HEK293 (cell line): ENCODE data around the gene CDH22.

ENCODE experiments used
- GLI4 ChIP-seq: fragments of 450-650 bp; formaldehyde crosslinking; IDR thresholded peaks from 2 replicates; pipeline ENCODE4 v1.5.1; 2016; ENCODE audit warnings: missing biosample characterization, missing genetic modification characterization
- GLIS2 ChIP-seq: fragments of 450-650 bp; formaldehyde crosslinking; IDR thresholded peaks from 2 replicates; pipeline ENCODE4 v1.5.1; 2016; ENCODE audit warnings: missing biosample characterization, missing genetic modification characterization
- KLF10 ChIP-seq: fragments of 450-650 bp; IDR thresholded peaks from 2 replicates; pipeline ENCODE4 v1.5.1; 2018; ENCODE audit warnings: missing biosample characterization, mild to moderate bottlenecking, missing genetic modification characterization
- KLF9 ChIP-seq: fragments of 450-650 bp; formaldehyde crosslinking; IDR thresholded peaks from 2 replicates; pipeline ENCODE4 v1.5.1; 2016; ENCODE audit warnings: missing biosample characterization, missing genetic modification characterization, low read depth
- MYNN ChIP-seq: fragments of 450-650 bp; formaldehyde crosslinking; IDR thresholded peaks from 2 replicates; pipeline ENCODE4 v1.5.1; 2016; ENCODE audit warnings: missing biosample characterization, missing genetic modification characterization, borderline replicate concordance
- MZF1 ChIP-seq: fragments of 450-650 bp; formaldehyde crosslinking; IDR thresholded peaks from 2 replicates; pipeline ENCODE4 v1.5.1; 2017; ENCODE audit warnings: missing biosample characterization, missing genetic modification characterization, borderline replicate concordance
- SP2 ChIP-seq: fragments of 450-650 bp; formaldehyde crosslinking; IDR thresholded peaks from 2 replicates; pipeline ENCODE4 v1.5.1; 2016; ENCODE audit warnings: missing biosample characterization, missing genetic modification characterization
- TRIM28 ChIP-seq: IDR thresholded peaks from 2 replicates; pipeline ENCODE4 v1.6.1; 2011; ENCODE audit warnings: low read length, control low read depth, borderline replicate concordance
- ZNF19 ChIP-seq: fragments of 450-650 bp; formaldehyde crosslinking; IDR thresholded peaks from 2 replicates; pipeline ENCODE4; 2016; ENCODE audit warnings: missing biosample characterization, missing genetic modification characterization, low read depth
- ZNF214 ChIP-seq: fragments of 450-650 bp; formaldehyde crosslinking; IDR thresholded peaks from 2 replicates; pipeline ENCODE4 v1.5.1; 2017; ENCODE audit warnings: missing biosample characterization, mild to moderate bottlenecking, missing genetic modification characterization, borderline replicate concordance
- ZNF350 ChIP-seq: fragments of 450-650 bp; formaldehyde crosslinking; IDR thresholded peaks from 2 replicates; pipeline ENCODE4 v1.5.0; 2017; ENCODE audit warnings: missing biosample characterization, mild to moderate bottlenecking, missing genetic modification characterization
- ZNF514 ChIP-seq: fragments of 450-650 bp; formaldehyde crosslinking; IDR thresholded peaks from 2 replicates; pipeline ENCODE4 v1.5.1; 2016; ENCODE audit warnings: missing biosample characterization, missing genetic modification characterization
- ZNF596 ChIP-seq: fragments of 450-650 bp; IDR thresholded peaks from 2 replicates; pipeline ENCODE4 v1.5.0; 2018; ENCODE audit warnings: missing biosample characterization, mild to moderate bottlenecking, missing genetic modification characterization, moderate library complexity
- ZNF600 ChIP-seq: fragments of 450-650 bp; formaldehyde crosslinking; IDR thresholded peaks from 2 replicates; pipeline ENCODE4 v1.5.1; 2016; ENCODE audit warnings: missing biosample characterization, missing genetic modification characterization
- ZNF670 ChIP-seq: fragments of 450-650 bp; formaldehyde crosslinking; IDR thresholded peaks from 2 replicates; pipeline ENCODE4 v1.5.1; 2016; ENCODE audit warnings: missing biosample characterization, missing genetic modification characterization, low read depth
- ZNF701 ChIP-seq: fragments of 450-650 bp; formaldehyde crosslinking; IDR thresholded peaks from 2 replicates; pipeline ENCODE4 v1.5.1; 2016; ENCODE audit warnings: missing biosample characterization, missing genetic modification characterization
- ZNF837 ChIP-seq: fragments of 450-650 bp; formaldehyde crosslinking; IDR thresholded peaks from 2 replicates; pipeline ENCODE4 v1.5.1; 2016; ENCODE audit warnings: missing biosample characterization, missing genetic modification characterization
- ZSCAN16 ChIP-seq: fragments of 450-650 bp; formaldehyde crosslinking; IDR thresholded peaks from 2 replicates; pipeline ENCODE4 v1.5.1; 2016; ENCODE audit warnings: missing biosample characterization, missing genetic modification characterization
- ZSCAN30 ChIP-seq: fragments of 450-650 bp; IDR thresholded peaks from 2 replicates; pipeline ENCODE4 v1.5.1; 2018; ENCODE audit warnings: missing biosample characterization, mild to moderate bottlenecking, missing genetic modification characterization, moderate library complexity
- TF ChIP-seq, protein P1 (sequence below): fragments of 450-650 bp; formaldehyde crosslinking; IDR thresholded peaks from 2 replicates; pipeline ENCODE4 v1.5.1; 2017; ENCODE audit warnings: missing biosample characterization, mild to moderate bottlenecking, missing genetic modification characterization, moderate library complexity
- TF ChIP-seq, protein P2 (sequence below): fragments of 450-650 bp; formaldehyde crosslinking; conservative IDR thresholded peaks from 2 replicates; pipeline ENCODE4 v1.5.1; 2016; ENCODE audit warnings: low read depth, missing biosample characterization, missing genetic modification characterization
- TF ChIP-seq, protein P3 (sequence below): fragments of 450-650 bp; formaldehyde crosslinking; IDR thresholded peaks from 2 replicates; pipeline ENCODE4 v1.5.1; 2016; ENCODE audit warnings: missing biosample characterization, missing genetic modification characterization
- TF ChIP-seq, protein P4 (sequence below): fragments of 450-650 bp; formaldehyde crosslinking; IDR thresholded peaks from 2 replicates; pipeline ENCODE4 v1.5.1; 2016; ENCODE audit warnings: missing biosample characterization, missing genetic modification characterization
- TF ChIP-seq, protein P5 (sequence below): fragments of 450-650 bp; formaldehyde crosslinking; IDR thresholded peaks from 2 replicates; pipeline ENCODE4 v1.5.1; 2016; ENCODE audit warnings: missing biosample characterization, missing genetic modification characterization
- TF ChIP-seq, protein P6 (sequence below): fragments of 450-650 bp; IDR thresholded peaks from 2 replicates; pipeline ENCODE4 v1.5.1; 2018; ENCODE audit warnings: missing biosample characterization, missing genetic modification characterization
- TF ChIP-seq, protein P7 (sequence below): sonication (generic); formaldehyde crosslinking; IDR thresholded peaks from 2 replicates; pipeline ENCODE4 v1.8.1; 2022; ENCODE audit warnings: mild to moderate bottlenecking, moderate library complexity, missing genetic modification reagents

CDH22 gene

DNA sequence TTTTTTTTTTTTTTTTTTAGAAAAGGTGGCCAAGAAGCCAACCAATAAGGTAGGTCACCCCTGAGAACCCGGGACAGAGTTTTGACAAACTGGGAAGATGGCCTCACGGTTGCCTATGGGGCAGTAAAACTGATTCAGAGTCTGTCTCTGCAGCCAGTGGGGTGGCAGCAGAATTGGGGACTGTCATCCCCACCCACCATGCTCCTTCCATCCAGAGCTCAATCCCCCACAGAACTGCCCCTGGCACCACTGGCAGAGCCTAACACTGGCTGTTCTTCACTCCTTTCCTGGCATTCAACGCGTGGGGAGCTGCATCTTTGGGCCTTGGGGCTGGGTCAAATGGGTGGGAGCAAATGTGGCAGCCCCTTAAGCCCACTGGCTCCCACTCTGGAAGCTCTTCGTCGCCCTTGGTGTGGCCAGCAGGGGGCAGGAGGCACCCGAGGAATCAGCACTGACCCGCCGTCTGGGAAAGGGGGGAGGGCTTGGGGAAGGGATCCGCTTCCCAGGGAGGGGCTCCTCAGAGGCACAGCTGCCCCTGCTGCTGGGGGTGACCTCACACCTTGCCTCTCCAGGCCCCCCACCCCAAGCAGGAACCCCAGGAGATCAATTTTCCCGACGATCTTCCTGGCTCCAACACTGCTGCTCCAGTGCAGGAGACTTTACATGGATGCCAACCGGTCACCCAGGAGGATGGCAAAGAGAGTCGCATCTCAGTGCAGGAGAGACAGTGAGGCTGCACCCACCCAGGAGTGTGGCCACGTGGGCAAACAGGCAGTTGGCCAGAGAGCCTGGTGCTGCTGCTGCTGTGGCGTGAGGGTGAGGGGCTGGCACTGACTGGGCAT is 179.8 kb downstream of the CDH22 start (continued):
- no peak for TF ChIP-seq MZF1 (tag by site-specific recombination)
- TF ChIP-seq KLF9 (tag by site-specific recombination), result no peak
- no peak for TF ChIP-seq ZNF600 (tag by site-specific recombination)
- TF ChIP-seq ZNF19 (tag by site-specific recombination), result no peak
- no peak for TF ChIP-seq MYNN
- TF ChIP-seq ZSCAN16 (tag by site-specific recombination), result no peak
- TF ChIP-seq GLI4 (tag by site-specific recombination), result no peak
- TF ChIP-seq ZNF670 (tag by site-specific recombination), result no peak
- no peak for TF ChIP-seq ZNF837
- TF ChIP-seq, protein P1, sequence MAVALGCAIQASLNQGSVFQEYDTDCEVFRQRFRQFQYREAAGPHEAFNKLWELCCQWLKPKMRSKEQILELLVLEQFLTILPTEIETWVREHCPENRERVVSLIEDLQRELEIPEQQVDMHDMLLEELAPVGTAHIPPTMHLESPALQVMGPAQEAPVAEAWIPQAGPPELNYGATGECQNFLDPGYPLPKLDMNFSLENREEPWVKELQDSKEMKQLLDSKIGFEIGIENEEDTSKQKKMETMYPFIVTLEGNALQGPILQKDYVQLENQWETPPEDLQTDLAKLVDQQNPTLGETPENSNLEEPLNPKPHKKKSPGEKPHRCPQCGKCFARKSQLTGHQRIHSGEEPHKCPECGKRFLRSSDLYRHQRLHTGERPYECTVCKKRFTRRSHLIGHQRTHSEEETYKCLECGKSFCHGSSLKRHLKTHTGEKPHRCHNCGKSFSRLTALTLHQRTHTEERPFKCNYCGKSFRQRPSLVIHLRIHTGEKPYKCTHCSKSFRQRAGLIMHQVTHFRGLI (tag by site-specific recombination), result no peak
- TF ChIP-seq ZNF701 (tag by site-specific recombination), result no peak
- TF ChIP-seq TRIM28, result no peak
- TF ChIP-seq, protein P2, sequence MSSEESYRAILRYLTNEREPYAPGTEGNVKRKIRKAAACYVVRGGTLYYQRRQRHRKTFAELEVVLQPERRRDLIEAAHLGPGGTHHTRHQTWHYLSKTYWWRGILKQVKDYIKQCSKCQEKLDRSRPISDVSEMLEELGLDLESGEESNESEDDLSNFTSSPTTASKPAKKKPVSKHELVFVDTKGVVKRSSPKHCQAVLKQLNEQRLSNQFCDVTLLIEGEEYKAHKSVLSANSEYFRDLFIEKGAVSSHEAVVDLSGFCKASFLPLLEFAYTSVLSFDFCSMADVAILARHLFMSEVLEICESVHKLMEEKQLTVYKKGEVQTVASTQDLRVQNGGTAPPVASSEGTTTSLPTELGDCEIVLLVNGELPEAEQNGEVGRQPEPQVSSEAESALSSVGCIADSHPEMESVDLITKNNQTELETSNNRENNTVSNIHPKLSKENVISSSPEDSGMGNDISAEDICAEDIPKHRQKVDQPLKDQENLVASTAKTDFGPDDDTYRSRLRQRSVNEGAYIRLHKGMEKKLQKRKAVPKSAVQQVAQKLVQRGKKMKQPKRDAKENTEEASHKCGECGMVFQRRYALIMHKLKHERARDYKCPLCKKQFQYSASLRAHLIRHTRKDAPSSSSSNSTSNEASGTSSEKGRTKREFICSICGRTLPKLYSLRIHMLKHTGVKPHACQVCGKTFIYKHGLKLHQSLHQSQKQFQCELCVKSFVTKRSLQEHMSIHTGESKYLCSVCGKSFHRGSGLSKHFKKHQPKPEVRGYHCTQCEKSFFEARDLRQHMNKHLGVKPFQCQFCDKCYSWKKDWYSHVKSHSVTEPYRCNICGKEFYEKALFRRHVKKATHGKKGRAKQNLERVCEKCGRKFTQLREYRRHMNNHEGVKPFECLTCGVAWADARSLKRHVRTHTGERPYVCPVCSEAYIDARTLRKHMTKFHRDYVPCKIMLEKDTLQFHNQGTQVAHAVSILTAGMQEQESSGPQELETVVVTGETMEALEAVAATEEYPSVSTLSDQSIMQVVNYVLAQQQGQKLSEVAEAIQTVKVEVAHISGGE (tag by site-specific recombination), result no peak
- TF ChIP-seq GLIS2, result peak; percentile 42; the same call in 1 of the 2 replicates
- TF ChIP-seq, protein P3, sequence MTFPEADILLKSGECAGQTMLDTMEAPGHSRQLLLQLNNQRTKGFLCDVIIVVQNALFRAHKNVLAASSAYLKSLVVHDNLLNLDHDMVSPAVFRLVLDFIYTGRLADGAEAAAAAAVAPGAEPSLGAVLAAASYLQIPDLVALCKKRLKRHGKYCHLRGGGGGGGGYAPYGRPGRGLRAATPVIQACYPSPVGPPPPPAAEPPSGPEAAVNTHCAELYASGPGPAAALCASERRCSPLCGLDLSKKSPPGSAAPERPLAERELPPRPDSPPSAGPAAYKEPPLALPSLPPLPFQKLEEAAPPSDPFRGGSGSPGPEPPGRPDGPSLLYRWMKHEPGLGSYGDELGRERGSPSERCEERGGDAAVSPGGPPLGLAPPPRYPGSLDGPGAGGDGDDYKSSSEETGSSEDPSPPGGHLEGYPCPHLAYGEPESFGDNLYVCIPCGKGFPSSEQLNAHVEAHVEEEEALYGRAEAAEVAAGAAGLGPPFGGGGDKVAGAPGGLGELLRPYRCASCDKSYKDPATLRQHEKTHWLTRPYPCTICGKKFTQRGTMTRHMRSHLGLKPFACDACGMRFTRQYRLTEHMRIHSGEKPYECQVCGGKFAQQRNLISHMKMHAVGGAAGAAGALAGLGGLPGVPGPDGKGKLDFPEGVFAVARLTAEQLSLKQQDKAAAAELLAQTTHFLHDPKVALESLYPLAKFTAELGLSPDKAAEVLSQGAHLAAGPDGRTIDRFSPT, result peak; percentile 43; the same call in 1 of the 2 replicates
- no peak for TF ChIP-seq ZNF596 (tag by site-specific recombination)
- TF ChIP-seq, protein P4, sequence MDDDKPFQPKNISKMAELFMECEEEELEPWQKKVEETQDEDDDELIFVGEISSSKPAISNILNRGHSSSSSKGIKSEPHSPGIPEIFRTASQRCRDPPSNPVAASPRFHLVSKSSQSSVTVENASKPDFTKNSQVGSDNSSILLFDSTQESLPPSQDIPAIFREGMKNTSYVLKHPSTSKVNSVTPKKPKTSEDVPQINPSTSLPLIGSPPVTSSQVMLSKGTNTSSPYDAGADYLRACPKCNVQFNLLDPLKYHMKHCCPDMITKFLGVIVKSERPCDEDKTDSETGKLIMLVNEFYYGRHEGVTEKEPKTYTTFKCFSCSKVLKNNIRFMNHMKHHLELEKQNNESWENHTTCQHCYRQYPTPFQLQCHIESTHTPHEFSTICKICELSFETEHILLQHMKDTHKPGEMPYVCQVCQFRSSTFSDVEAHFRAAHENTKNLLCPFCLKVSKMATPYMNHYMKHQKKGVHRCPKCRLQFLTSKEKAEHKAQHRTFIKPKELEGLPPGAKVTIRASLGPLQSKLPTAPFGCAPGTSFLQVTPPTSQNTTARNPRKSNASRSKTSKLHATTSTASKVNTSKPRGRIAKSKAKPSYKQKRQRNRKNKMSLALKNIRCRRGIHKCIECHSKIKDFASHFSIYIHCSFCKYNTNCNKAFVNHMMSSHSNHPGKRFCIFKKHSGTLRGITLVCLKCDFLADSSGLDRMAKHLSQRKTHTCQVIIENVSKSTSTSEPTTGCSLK, result no peak
- TF ChIP-seq KLF10, result no peak
- TF ChIP-seq, protein P5, sequence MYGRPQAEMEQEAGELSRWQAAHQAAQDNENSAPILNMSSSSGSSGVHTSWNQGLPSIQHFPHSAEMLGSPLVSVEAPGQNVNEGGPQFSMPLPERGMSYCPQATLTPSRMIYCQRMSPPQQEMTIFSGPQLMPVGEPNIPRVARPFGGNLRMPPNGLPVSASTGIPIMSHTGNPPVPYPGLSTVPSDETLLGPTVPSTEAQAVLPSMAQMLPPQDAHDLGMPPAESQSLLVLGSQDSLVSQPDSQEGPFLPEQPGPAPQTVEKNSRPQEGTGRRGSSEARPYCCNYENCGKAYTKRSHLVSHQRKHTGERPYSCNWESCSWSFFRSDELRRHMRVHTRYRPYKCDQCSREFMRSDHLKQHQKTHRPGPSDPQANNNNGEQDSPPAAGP (tag by site-specific recombination), result peak; percentile 47; the same call in 1 of the 2 replicates
- no peak for TF ChIP-seq ZNF214 (tag by site-specific recombination)
- TF ChIP-seq, protein P6, sequence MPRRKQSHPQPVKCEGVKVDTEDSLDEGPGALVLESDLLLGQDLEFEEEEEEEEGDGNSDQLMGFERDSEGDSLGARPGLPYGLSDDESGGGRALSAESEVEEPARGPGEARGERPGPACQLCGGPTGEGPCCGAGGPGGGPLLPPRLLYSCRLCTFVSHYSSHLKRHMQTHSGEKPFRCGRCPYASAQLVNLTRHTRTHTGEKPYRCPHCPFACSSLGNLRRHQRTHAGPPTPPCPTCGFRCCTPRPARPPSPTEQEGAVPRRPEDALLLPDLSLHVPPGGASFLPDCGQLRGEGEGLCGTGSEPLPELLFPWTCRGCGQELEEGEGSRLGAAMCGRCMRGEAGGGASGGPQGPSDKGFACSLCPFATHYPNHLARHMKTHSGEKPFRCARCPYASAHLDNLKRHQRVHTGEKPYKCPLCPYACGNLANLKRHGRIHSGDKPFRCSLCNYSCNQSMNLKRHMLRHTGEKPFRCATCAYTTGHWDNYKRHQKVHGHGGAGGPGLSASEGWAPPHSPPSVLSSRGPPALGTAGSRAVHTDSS (tag by site-specific recombination), result no peak
- TF ChIP-seq ZNF350 (tag by site-specific recombination), result no peak
- no peak for TF ChIP-seq ZSCAN30 (tag by site-specific recombination)
- TF ChIP-seq, protein P7, sequence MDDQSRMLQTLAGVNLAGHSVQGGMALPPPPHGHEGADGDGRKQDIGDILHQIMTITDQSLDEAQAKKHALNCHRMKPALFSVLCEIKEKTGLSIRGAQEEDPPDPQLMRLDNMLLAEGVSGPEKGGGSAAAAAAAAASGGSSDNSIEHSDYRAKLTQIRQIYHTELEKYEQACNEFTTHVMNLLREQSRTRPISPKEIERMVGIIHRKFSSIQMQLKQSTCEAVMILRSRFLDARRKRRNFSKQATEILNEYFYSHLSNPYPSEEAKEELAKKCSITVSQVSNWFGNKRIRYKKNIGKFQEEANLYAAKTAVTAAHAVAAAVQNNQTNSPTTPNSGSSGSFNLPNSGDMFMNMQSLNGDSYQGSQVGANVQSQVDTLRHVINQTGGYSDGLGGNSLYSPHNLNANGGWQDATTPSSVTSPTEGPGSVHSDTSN (CRISPR knock-in tag), result no peak
- no peak for TF ChIP-seq ZNF514 (tag by site-specific recombination)
- no peak for TF ChIP-seq SP2 (tag by site-specific recombination)
